Natural killer cell (primary cell): ENCODE measurements around the gene IZUMO4. TPM values are rescaled to one million over a fixed set of nuclear protein-coding genes. Genes with fewer than 3 reads are reported as not detected.

Experiments used
- ATAC-seq, 3 donors: fragments of 150-1000 bp in 2 of 3; fragments of 200-7000 bp in 1 of 3; cut with Tn5 transposase; 1 replicate in 1 of 3; 2 replicates in 2 of 3; pipeline ENCODE4 v1.10.0; 2021; ENCODE audit warnings: mild to moderate bottlenecking in 2 of 3, moderate library complexity in 2 of 3
- DNase-seq, 2 donors: peaks; one replicate each; pipeline versions ENCODE4 v3.0.0 to v3.0.0-alpha.2; 2013 to 2021; ENCODE audit warnings: mixed read lengths in 1 of 2
- H3K27ac ChIP-seq: one replicate; pipeline ENCODE4 v1.5.1; 2013; ENCODE audit warnings: mild to moderate bottlenecking, low read length
- H3K27me3 ChIP-seq: one replicate; pipeline ENCODE4 v1.6.1; 2013; ENCODE audit warnings: low read length; ENCODE audit not compliant: control insufficient read depth, insufficient read depth
- H3K36me3 ChIP-seq: one replicate; pipeline ENCODE4 v1.6.1; 2013; ENCODE audit warnings: low read length; ENCODE audit not compliant: control insufficient read depth, insufficient read depth
- H3K4me1 ChIP-seq: one replicate; pipeline ENCODE4 v1.6.1; 2013; ENCODE audit warnings: low read length; ENCODE audit not compliant: control insufficient read depth, insufficient read depth
- H3K4me3 ChIP-seq: one replicate; pipeline ENCODE4 v1.5.1; 2013; ENCODE audit warnings: low read length
- H3K9me3 ChIP-seq: one replicate; pipeline ENCODE4 v1.6.1; 2013; ENCODE audit warnings: low read length; ENCODE audit not compliant: control insufficient read depth, insufficient read depth
- H3K27ac Mint-ChIP-seq, 2 donors: one replicate each; pipeline ENCODE4 v1.8.0; 2022; ENCODE audit warnings: mild to moderate bottlenecking in 2 of 2, mixed read lengths in 2 of 2, moderate library complexity in 1 of 2
- H3K27me3 Mint-ChIP-seq, 2 donors: one replicate each; pipeline ENCODE4 v1.8.0; 2022; ENCODE audit warnings: low read depth in 2 of 2, mixed read lengths in 2 of 2
- H3K36me3 Mint-ChIP-seq: one replicate; pipeline ENCODE4 v1.8.0; 2022; ENCODE audit warnings: mixed read lengths
- H3K4me1 Mint-ChIP-seq, 2 donors: one replicate each; pipeline ENCODE4 v1.8.0; 2022; ENCODE audit warnings: mixed read lengths in 2 of 2
- H3K4me3 Mint-ChIP-seq: one replicate; pipeline ENCODE4 v1.8.0; 2022; ENCODE audit warnings: mild to moderate bottlenecking, moderate library complexity, mixed read lengths
- H3K9me3 Mint-ChIP-seq, 2 donors: one replicate each; pipeline ENCODE4 v1.8.0; 2022; ENCODE audit warnings: mixed read lengths in 2 of 2
- WGBS: methylation state at CpG from one replicate; pipeline ENCODE4 v1.1.7; 2013; ENCODE audit warnings: missing lambda C conversion rate; ENCODE audit not compliant: insufficient coverage; 5-methylcytosine and 5-hydroxymethylcytosine counted together
- intact Hi-C: fragments of 100-400 bp; cut with micrococcal nuclease; formaldehyde crosslinking; loops from one replicate; pipeline ENCODE4 v1.14.2; 2022
- total RNA-seq, 4 donors: library from RNA; stranded (reverse); fragments of 120-200 nt in 1 of 4; gene quantifications; one replicate each; pipeline versions ENCODE4 v1.2.3 to v1.2.4, GENCODE V29; 2013 to 2022
- TF ChIP-seq, protein P1 (sequence below): fragments of 200-600 bp; IDR thresholded peaks from one replicate; pipeline ENCODE4 v1.8.0; 2022; ENCODE audit warnings: antibody characterized with exemption

IZUMO4 gene
- total RNA-seq, 3 donors from 2014 or later (not counting 1 experiment from before 2014, with no cell fraction given): 3.3 to 7.6 (median 7.1) TPM

DNA sequence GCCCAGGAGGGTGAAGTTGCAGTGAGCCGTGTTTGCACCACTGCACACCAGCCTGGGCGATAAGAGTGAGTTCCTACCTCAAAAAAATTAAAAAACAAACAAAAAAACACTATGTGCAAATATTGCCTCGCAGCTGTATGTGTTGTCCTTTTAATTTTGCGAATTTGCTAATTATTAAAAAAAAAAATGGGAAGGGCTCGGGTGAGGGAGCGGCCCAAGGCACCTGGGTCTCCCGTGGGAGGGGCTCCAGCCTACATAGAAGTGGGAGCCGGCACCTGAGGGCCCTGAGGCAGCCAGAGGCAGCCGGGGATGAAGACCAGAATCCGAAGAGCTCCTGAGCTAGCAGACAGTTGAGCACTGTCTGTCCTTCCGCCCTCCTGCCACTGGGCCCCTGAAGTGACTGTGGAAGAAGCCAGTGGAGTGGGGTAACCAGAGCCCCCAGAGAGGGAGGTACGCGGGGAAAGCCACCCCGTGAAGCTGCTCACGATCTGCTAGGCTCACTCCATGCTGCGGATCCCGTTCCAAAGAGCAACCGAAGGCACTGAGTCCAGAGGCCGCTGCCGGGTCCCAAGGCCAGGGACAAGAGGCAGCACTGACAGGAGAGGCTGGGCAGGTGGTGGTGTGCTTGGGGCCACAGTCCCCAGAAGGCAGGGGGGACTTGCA lies 6.5 kb downstream of the IZUMO4 start:
- no peak for ATAC-seq
- H3K27ac Mint-ChIP-seq: no peak overlapping the region
- TF ChIP-seq, protein P1, sequence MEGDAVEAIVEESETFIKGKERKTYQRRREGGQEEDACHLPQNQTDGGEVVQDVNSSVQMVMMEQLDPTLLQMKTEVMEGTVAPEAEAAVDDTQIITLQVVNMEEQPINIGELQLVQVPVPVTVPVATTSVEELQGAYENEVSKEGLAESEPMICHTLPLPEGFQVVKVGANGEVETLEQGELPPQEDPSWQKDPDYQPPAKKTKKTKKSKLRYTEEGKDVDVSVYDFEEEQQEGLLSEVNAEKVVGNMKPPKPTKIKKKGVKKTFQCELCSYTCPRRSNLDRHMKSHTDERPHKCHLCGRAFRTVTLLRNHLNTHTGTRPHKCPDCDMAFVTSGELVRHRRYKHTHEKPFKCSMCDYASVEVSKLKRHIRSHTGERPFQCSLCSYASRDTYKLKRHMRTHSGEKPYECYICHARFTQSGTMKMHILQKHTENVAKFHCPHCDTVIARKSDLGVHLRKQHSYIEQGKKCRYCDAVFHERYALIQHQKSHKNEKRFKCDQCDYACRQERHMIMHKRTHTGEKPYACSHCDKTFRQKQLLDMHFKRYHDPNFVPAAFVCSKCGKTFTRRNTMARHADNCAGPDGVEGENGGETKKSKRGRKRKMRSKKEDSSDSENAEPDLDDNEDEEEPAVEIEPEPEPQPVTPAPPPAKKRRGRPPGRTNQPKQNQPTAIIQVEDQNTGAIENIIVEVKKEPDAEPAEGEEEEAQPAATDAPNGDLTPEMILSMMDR: no peak
- no peak overlapping the region for H3K4me3 ChIP-seq
- H3K27me3 Mint-ChIP-seq: no peaks in the 10 kb centered on the region
- no peaks in the 10 kb centered on the region for H3K27me3 ChIP-seq
- no peaks in the 10 kb centered on the region for H3K9me3 Mint-ChIP-seq
- no peak overlapping the region for H3K4me3 Mint-ChIP-seq
- H3K36me3 Mint-ChIP-seq: no peaks in the 10 kb centered on the region
- H3K27ac ChIP-seq: no peak overlapping the region
- peaks cover 12% of the 10 kb centered on the region for H3K9me3 ChIP-seq
- intact Hi-C loops: no loop called here
- H3K4me1 Mint-ChIP-seq: peaks cover 4 to 12% of the 10 kb centered on the region in 2 donors
- H3K4me1 ChIP-seq: no peaks in the 10 kb centered on the region
- peaks cover 45% of the 10 kb centered on the region for H3K36me3 ChIP-seq
- 94% methylated on average over 20 of the region's 20 CpGs for WGBS
- no peak for DNase-seq

DNA sequence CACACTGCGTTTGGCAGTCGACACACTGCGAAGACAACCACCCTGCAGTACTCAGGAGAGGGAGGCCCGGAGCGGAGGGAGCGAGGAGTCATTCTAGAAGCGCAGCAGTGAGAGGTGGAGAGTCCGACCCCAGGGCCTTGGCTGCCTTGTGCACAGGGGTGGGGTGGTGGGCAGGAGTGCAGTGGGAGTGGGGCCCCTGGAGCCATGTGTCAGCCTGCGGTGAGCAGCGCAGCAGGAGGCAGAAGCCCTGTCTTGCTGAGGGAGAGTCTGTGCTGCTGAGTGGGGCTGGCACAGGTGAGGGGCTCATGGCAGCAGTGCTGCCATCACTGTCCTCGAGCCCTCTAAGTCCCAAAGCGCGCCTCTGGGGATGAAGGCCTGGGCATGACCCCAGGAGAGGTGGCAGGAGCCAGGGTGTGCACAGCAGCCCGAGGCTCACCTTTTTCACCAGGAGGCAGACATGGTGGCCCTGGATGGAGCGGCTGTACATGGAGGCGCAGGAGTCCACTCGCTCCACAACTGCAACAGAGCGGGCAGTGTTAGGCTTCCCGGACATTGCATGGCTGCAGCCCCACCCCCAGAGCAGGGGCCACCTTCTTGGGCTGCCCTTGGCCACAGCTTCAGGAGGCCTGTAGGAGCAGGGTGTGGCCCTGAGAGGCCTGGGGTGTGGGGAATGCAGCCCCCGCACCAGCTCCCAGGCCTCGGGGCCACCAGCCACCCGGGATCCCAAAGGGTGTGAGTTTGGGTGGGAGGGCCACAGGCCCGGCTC lies 11.7 kb downstream of the IZUMO4 start:
- no peak overlapping the region for H3K4me3 Mint-ChIP-seq
- TF ChIP-seq, protein P1: no peak
- H3K36me3 Mint-ChIP-seq: no peaks in the 10 kb centered on the region
- Histone ChIP-seq H3K4me3 (no peak overlapping the region), H3K27ac (no peak overlapping the region), H3K4me1 (peaks cover 26% of the 10 kb centered on the region), H3K36me3 (peaks cover 64% of the 10 kb centered on the region), H3K9me3 (peaks cover 12% of the 10 kb centered on the region), H3K27me3 (no peaks in the 10 kb centered on the region)
- peaks cover 15 to 21% of the 10 kb centered on the region in 2 donors for H3K4me1 Mint-ChIP-seq
- intact Hi-C loops: no loop called here
- no peak overlapping the region for H3K27ac Mint-ChIP-seq
- no peak for DNase-seq
- H3K27me3 Mint-ChIP-seq: no peaks in the 10 kb centered on the region
- 97% methylated on average over 23 of the region's 23 CpGs for WGBS
- no peaks in the 10 kb centered on the region for H3K9me3 Mint-ChIP-seq
- no peak for ATAC-seq

DNA sequence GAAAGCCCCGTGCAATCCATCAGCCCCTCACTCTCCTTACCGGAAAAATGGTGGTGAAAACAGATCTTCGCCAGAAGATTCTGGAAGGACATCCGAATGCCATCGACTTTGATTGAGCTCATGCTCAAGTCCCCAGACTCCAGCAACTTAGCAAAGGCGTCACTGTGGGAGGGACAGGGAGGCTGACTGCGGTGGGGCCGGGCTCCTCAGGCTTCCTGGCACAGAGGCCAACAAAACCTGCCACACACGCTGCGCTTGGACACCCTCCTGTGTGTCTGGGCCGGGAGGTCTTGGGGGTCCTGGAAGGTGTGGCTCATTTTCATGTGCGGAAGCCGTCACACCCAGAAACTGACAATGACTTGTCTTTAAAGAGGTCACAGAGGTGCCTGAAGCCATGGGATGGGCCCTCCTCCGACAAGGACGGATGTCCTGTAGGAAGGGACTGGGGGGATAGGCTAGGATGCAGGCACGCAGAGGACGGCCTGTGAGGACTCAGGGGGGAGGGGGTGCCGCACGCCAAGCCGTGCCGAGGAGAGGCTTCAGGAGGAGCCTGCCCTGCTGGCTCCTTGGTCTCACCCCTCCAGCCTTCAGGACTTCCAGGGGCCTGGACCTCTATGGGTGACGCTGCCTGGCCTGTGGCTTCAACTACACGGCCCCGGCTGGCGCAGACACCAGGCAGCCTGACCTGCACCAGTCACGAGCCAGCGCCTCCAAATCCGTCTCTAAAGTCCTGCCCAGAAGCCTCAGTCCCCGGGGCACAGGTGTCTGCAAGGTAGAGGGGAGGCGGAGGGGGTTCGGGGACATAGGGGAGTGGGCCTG lies 12.5 kb downstream of the IZUMO4 start:
- WGBS: 94% methylated on average over 31 of the region's 31 CpGs
- TF ChIP-seq, protein P1: no peak
- Histone ChIP-seq H3K9me3 (peaks cover 12% of the 10 kb centered on the region), H3K4me3 (no peak overlapping the region), H3K4me1 (peaks cover 26% of the 10 kb centered on the region), H3K27ac (no peak overlapping the region), H3K36me3 (peaks cover 71% of the 10 kb centered on the region), H3K27me3 (no peaks in the 10 kb centered on the region)
- intact Hi-C loops: no loop called here
- Mint-ChIP-seq H3K4me1 (peaks cover 12 to 19% of the 10 kb centered on the region in 2 donors), H3K4me3 (no peak overlapping the region), H3K9me3 (no peaks in the 10 kb centered on the region), H3K27me3 (no peaks in the 10 kb centered on the region), H3K27ac (no peak overlapping the region), H3K36me3 (no peaks in the 10 kb centered on the region)
- no peak for DNase-seq
- no peak for ATAC-seq
